NCI-H1436 treated with DMSO at 0.1 percent for 48 hours (cell line): ENCODE results near the gene TRIM69.

ENCODE experiments used
- DNase-seq: peaks from one replicate; lab custom pipeline; 2025; lab: John Stamatoyannopoulos, UW

Gene TRIM69

GRCh38 chr15:44804298-44805046 lies 68.1 kb downstream of the TRIM69 start:
- no peak for DNase-seq

GRCh38 chr15:44808557-44808956 lies 72.2 kb downstream of the TRIM69 start:
- no peak for DNase-seq

GRCh38 chr15:44810237-44810636 lies 73.9 kb downstream of the TRIM69 start:
- no peak for DNase-seq

GRCh38 chr15:44811337-44811736 lies 75.0 kb downstream of the TRIM69 start:
- peak; percentile 73 for DNase-seq

- DNase-seq = peak; percentile 89
Measured at GRCh38 chr15:44812029-44812517, 75.7 kb downstream of the TRIM69 start.

GRCh38 chr15:44813231-44813630 lies 76.9 kb downstream of the TRIM69 start:
- DNase-seq = no peak
